ENCODE results near the gene RNF224.

DNA sequence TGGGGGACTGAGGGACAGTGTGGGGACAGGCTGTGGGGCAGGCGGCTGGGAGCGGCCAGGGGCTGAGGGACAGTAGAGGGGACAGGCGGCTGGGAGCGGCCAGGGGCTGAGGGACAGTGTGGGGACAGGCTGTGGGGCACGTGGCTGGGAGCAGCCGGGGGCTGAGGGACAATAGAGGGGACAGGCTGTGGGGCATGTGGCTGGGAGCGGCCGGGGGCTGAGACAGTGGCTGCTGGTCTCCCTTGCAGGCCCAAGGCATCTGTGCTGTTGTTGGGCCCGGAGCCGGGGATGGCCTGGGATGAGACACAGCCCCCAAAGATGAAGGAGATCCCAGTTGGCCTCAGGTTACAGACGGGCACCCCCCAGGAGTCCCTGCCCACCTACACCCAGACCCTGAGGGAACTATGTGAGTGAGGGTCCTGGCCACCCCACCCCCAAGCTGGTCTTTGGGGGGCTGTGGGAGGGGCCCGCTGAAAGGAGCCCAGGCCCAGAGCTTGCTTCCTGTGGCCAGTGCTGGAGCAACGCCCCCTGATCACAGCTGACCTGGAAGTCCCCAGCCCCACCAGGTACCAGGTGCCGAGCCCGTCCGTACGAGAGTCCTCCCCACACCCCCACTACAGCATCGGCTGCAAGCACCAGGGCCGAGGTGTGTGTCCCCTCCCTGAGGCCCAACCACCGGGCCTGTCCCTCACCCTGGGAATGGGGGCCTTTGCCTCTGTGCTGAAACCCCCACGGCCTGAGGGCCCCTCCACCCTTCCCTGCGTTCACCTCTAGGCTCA, 24.4 kb downstream of the RNF224 start:
- TF ChIP-seq, protein P1, sequence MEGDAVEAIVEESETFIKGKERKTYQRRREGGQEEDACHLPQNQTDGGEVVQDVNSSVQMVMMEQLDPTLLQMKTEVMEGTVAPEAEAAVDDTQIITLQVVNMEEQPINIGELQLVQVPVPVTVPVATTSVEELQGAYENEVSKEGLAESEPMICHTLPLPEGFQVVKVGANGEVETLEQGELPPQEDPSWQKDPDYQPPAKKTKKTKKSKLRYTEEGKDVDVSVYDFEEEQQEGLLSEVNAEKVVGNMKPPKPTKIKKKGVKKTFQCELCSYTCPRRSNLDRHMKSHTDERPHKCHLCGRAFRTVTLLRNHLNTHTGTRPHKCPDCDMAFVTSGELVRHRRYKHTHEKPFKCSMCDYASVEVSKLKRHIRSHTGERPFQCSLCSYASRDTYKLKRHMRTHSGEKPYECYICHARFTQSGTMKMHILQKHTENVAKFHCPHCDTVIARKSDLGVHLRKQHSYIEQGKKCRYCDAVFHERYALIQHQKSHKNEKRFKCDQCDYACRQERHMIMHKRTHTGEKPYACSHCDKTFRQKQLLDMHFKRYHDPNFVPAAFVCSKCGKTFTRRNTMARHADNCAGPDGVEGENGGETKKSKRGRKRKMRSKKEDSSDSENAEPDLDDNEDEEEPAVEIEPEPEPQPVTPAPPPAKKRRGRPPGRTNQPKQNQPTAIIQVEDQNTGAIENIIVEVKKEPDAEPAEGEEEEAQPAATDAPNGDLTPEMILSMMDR (IDR thresholded peaks at IDR 0.05; ENCODE audit: insufficient read depth, low read length, poor library complexity, severe bottlenecking): no peak
- TF ChIP-seq EZH2phosphoT487 (conservative IDR thresholded peaks at IDR 0.05; ENCODE audit: low read length): no peak

Data from SU-DHL-6 (cell line).